H9 (cell line): ENCODE data around the gene CAND2. TPM values are rescaled to one million over a fixed set of nuclear protein-coding genes. Genes with fewer than 3 reads are reported as not detected.

Source experiments
- DNase-seq: peaks from one replicate; pipeline ENCODE4 v3.0.0-alpha.2; 2017
- H2AFZ ChIP-seq: one replicate; pipeline ENCODE4 v1.6.1; 2013; ENCODE audit warnings: mild to moderate bottlenecking, low read length, control low read depth, moderate library complexity
- H2AK5ac ChIP-seq: 2 replicates; pipeline ENCODE4 v1.6.1; 2013; ENCODE audit warnings: low read length, control low read depth, mixed read lengths; ENCODE audit not compliant: insufficient read length
- H2BK120ac ChIP-seq: one replicate; pipeline ENCODE4 v1.6.1; 2013; ENCODE audit warnings: low read depth, mild to moderate bottlenecking, low read length, control low read depth, inconsistent platforms; ENCODE audit not compliant: poor library complexity, severe bottlenecking
- H2BK12ac ChIP-seq: 2 replicates; pipeline ENCODE4 v1.6.1; 2013; ENCODE audit warnings: low read length, control low read depth, mixed read lengths, low read depth; ENCODE audit not compliant: insufficient read length
- H2BK15ac ChIP-seq: 2 replicates; pipeline ENCODE4 v1.6.1; 2013; ENCODE audit warnings: low read depth, low read length, control low read depth
- H2BK20ac ChIP-seq: one replicate; pipeline ENCODE4 v1.6.1; 2013; ENCODE audit warnings: low read depth, mild to moderate bottlenecking, low read length, control low read depth, inconsistent platforms; ENCODE audit not compliant: poor library complexity, severe bottlenecking
- H2BK5ac ChIP-seq: 2 replicates; pipeline ENCODE4 v1.6.1; 2013; ENCODE audit warnings: low read length, control low read depth, mixed read lengths; ENCODE audit not compliant: insufficient read length
- H3K14ac ChIP-seq: 2 replicates; pipeline ENCODE4 v1.6.1; 2013; ENCODE audit warnings: low read length, control low read depth; ENCODE audit not compliant: insufficient read depth
- H3K18ac ChIP-seq: 2 replicates; pipeline ENCODE4 v1.6.1; 2013; ENCODE audit warnings: low read depth, mild to moderate bottlenecking, mixed read lengths, low read length, control low read depth; ENCODE audit not compliant: insufficient read length
- H3K23ac ChIP-seq: 2 replicates; pipeline ENCODE4 v1.6.1; 2013; ENCODE audit warnings: low read length, control low read depth, mixed read lengths, low read depth; ENCODE audit not compliant: insufficient read length
- H3K23me2 ChIP-seq: 2 replicates; pipeline ENCODE4 v1.6.1; 2013; ENCODE audit warnings: low read depth, mild to moderate bottlenecking, mixed read lengths, low read length, control low read depth; ENCODE audit not compliant: insufficient read length, poor library complexity, severe bottlenecking
- H3K27ac ChIP-seq: 2 replicates; pipeline ENCODE4 v1.5.1; 2013; ENCODE audit warnings: low read length, control low read depth, mixed read lengths, low read depth; ENCODE audit not compliant: insufficient read length
- H3K27me3 ChIP-seq: 2 replicates; pipeline ENCODE4 v1.6.1; 2013; ENCODE audit warnings: low read length, control low read depth, inconsistent platforms; ENCODE audit not compliant: insufficient read depth
- H3K4ac ChIP-seq: 2 replicates; pipeline ENCODE4 v1.6.1; 2013; ENCODE audit warnings: low read depth, mild to moderate bottlenecking, control low read depth, inconsistent platforms, low read length, moderate library complexity
- H3K4me1 ChIP-seq: 2 replicates; pipeline ENCODE4 v1.6.1; 2013; ENCODE audit warnings: low read length, control low read depth, inconsistent platforms; ENCODE audit not compliant: insufficient read depth
- H3K4me2 ChIP-seq: 2 replicates; pipeline ENCODE4 v1.6.1; 2013; ENCODE audit warnings: low read length, control low read depth, mixed read lengths; ENCODE audit not compliant: insufficient read length, insufficient read depth
- H3K56ac ChIP-seq: 2 replicates; pipeline ENCODE4 v1.6.1; 2013; ENCODE audit warnings: low read depth, mild to moderate bottlenecking, mixed read lengths, low read length, control low read depth; ENCODE audit not compliant: insufficient read length
- H3K79me1 ChIP-seq: 2 replicates; pipeline ENCODE4 v1.6.1; 2013; ENCODE audit warnings: low read depth, mild to moderate bottlenecking, moderate library complexity, low read length, control low read depth, inconsistent platforms; ENCODE audit not compliant: insufficient read depth, poor library complexity, severe bottlenecking
- H3K79me2 ChIP-seq: 2 replicates; pipeline ENCODE4 v1.6.1; 2013; ENCODE audit warnings: low read length, control low read depth, inconsistent platforms; ENCODE audit not compliant: insufficient read depth
- H3K9ac ChIP-seq: 2 replicates; pipeline ENCODE4 v1.6.1; 2013; ENCODE audit warnings: low read length, control low read depth, mixed read lengths; ENCODE audit not compliant: insufficient read length; ENCODE audit errors: extremely low read depth
- H3K9me3 ChIP-seq: one replicate; pipeline ENCODE4 v1.6.1; 2013; ENCODE audit warnings: low read depth, low read length, inconsistent platforms; ENCODE audit not compliant: control insufficient read depth
- H3T11ph ChIP-seq: one replicate; pipeline ENCODE4 v1.6.1; 2013; ENCODE audit warnings: mild to moderate bottlenecking, low read length, control low read depth, inconsistent platforms
- H4K20me1 ChIP-seq: one replicate; pipeline ENCODE4 v1.6.1; 2013; ENCODE audit not compliant: control insufficient read depth, insufficient read length, insufficient read depth
- H4K5ac ChIP-seq: 2 replicates; pipeline ENCODE4 v1.6.1; 2013; ENCODE audit warnings: low read depth, mild to moderate bottlenecking, mixed read lengths, low read length, control low read depth; ENCODE audit not compliant: insufficient read length
- H4K8ac ChIP-seq: replicated peaks from 2 replicates; pipeline ENCODE4 v1.6.1; 2013; ENCODE audit warnings: low read length, control low read depth, mixed read lengths, low read depth; ENCODE audit not compliant: insufficient read length
- H4K91ac ChIP-seq: 2 replicates; pipeline ENCODE4 v1.6.1; 2013; ENCODE audit warnings: low read depth, mild to moderate bottlenecking, moderate library complexity, mixed read lengths, low read length, control low read depth; ENCODE audit not compliant: insufficient read length
- H3K27ac Mint-ChIP-seq, 3 experiments: 2 replicates in 2 of 3; 3 replicates in 1 of 3; pipeline ENCODE4 v1.8.0; 2020 to 2021; ENCODE audit warnings: mixed read lengths in 3 of 3, mild to moderate bottlenecking in 1 of 3, moderate library complexity in 1 of 3
- H3K27me3 Mint-ChIP-seq: 2 replicates; pipeline ENCODE4 v1.8.0; 2021; ENCODE audit warnings: low read depth, mild to moderate bottlenecking, moderate library complexity, mixed read lengths
- H3K36me3 Mint-ChIP-seq, 3 experiments: 2 replicates in 2 of 3; 3 replicates in 1 of 3; pipeline ENCODE4 v1.8.0; 2020 to 2021; ENCODE audit warnings: low read depth in 3 of 3, mixed read lengths in 3 of 3; ENCODE audit not compliant: insufficient read depth in 1 of 3
- H3K4me1 Mint-ChIP-seq, 2 experiments: 2 replicates each; pipeline ENCODE4 v1.8.0; 2020; ENCODE audit warnings: mixed read lengths in 2 of 2
- H3K4me3 Mint-ChIP-seq, 2 experiments: 2 replicates in 1 of 2; 3 replicates in 1 of 2; pipeline ENCODE4 v1.8.0; 2020 to 2021; ENCODE audit warnings: mild to moderate bottlenecking in 2 of 2, mixed read lengths in 2 of 2, moderate library complexity in 1 of 2
- H3K9me3 Mint-ChIP-seq, 2 experiments: 2 replicates in 1 of 2; 3 replicates in 1 of 2; pipeline ENCODE4 v1.8.0; 2020; ENCODE audit warnings: mild to moderate bottlenecking in 2 of 2, mixed read lengths in 2 of 2, moderate library complexity in 1 of 2
- WGBS: extraction: QIAGEN DNeasy Blood & Tissue Kit; methylation state at CpG from one replicate; pipeline ENCODE4 v1.1.7; 2013; ENCODE audit warnings: missing lambda C conversion rate, low lambda C conversion rate, mixed read lengths; ENCODE audit not compliant: insufficient read length; ENCODE audit errors: extremely low coverage; 5-methylcytosine and 5-hydroxymethylcytosine counted together
- total RNA-seq: library from RNA; stranded (reverse); gene quantifications from 2 replicates; pipeline ENCODE4 v1.2.1, GENCODE V29; 2021
- TF ChIP-seq, protein P1 (sequence below): fragments of 200-600 bp; sonication (generic); conservative IDR thresholded peaks from 3 replicates; pipeline ENCODE4 v1.8.0; 2021; ENCODE audit warnings: antibody characterized with exemption, mild to moderate bottlenecking

Gene CAND2
- total RNA-seq, 1 experiment from 2014 or later = 10.7 TPM

GRCh38 chr3:12845811-12846210, 49.3 kb downstream of the CAND2 start:
- Histone ChIP-seq H3T11ph (no peak overlapping the region), H3K4me1 (no peaks in the 10 kb centered on the region; the same call in 1 of the 2 replicates), H3K18ac (no peak overlapping the region), H3K4me2 (no peak overlapping the region), H2BK15ac (no peak overlapping the region), H4K91ac (no peak overlapping the region), H3K27me3 (no peaks in the 10 kb centered on the region), H3K23ac (no peak overlapping the region), H3K23me2 (peaks cover 4% of the 10 kb centered on the region), H3K14ac (no peak overlapping the region), H2BK20ac (no peak overlapping the region), H3K79me2 (peaks cover 5% of the 10 kb centered on the region; the same call in 1 of the 2 replicates), H3K27ac (no peak overlapping the region), H3K9ac (no peak overlapping the region), H2AFZ (no peak overlapping the region), H4K20me1 (no peaks in the 10 kb centered on the region), H3K9me3 (peaks cover 8% of the 10 kb centered on the region), H3K56ac (no peak overlapping the region), H2BK120ac (no peak overlapping the region), H3K4ac (no peak overlapping the region), H2BK12ac (no peak overlapping the region), H2AK5ac (no peak overlapping the region), H3K79me1 (peaks cover under 1% of the 10 kb centered on the region), H2BK5ac (no peak overlapping the region), H4K5ac (no peak overlapping the region), H4K8ac (no peak overlapping the region)
- Mint-ChIP-seq H3K27me3 (no peaks in the 10 kb centered on the region; the same call in none of the 2 replicates), H3K4me3 (no peak overlapping the region), H3K36me3 (peaks cover 6 to 21% (median 14%) of the 10 kb centered on the region in 3 experiments), H3K9me3 (peaks cover 25 to 26% of the 10 kb centered on the region in 2 experiments), H3K4me1 (peaks cover 6 to 7% of the 10 kb centered on the region in 2 experiments), H3K27ac (no peak overlapping the region)
- no CpG with 5 or more reads among the region's 1 CpG for WGBS
- no peak for DNase-seq
- TF ChIP-seq, protein P1, sequence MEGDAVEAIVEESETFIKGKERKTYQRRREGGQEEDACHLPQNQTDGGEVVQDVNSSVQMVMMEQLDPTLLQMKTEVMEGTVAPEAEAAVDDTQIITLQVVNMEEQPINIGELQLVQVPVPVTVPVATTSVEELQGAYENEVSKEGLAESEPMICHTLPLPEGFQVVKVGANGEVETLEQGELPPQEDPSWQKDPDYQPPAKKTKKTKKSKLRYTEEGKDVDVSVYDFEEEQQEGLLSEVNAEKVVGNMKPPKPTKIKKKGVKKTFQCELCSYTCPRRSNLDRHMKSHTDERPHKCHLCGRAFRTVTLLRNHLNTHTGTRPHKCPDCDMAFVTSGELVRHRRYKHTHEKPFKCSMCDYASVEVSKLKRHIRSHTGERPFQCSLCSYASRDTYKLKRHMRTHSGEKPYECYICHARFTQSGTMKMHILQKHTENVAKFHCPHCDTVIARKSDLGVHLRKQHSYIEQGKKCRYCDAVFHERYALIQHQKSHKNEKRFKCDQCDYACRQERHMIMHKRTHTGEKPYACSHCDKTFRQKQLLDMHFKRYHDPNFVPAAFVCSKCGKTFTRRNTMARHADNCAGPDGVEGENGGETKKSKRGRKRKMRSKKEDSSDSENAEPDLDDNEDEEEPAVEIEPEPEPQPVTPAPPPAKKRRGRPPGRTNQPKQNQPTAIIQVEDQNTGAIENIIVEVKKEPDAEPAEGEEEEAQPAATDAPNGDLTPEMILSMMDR = no peak
